Measurements from ENCODE around the gene PRKG1.

GRCh38 chr10:51599647-51600046 lies 525.4 kb downstream of the PRKG1 start:
- TF ChIP-seq EZH2 (IDR thresholded peaks at IDR 0.05; ENCODE audit: insufficient read depth, poor library complexity, severe bottlenecking), result no peak
- TF ChIP-seq EZH2phosphoT487 (IDR thresholded peaks at IDR 0.05; ENCODE audit: insufficient read depth, low read depth), result no peak

All from GM23248 (cell line).